Activated T-cell treated with anti-CD3 and anti-CD28 coated beads, Interleukin-2, amount 50 U/mL, for 72 hours (primary cell): ENCODE measurements around the gene SOX8. TPM values are rescaled to one million over a fixed set of nuclear protein-coding genes. Genes with fewer than 3 reads are reported as not detected.
"Not testable (repeated sequence)": the region's sequence is repeated elsewhere in the genome, so short reads cannot be mapped to it uniquely, and the experiment has no call there.

Source experiments
- ATAC-seq, 2 donors: fragments of 150-1000 bp; cut with Tn5 transposase; replicated peaks in 1 of 2; 2 replicates each; pipeline ENCODE4 v1.10.0; 2021; ENCODE audit warnings: moderate library complexity in 2 of 2, mild to moderate bottlenecking in 1 of 2
- DNase-seq, 2 donors: peaks; one replicate each; pipeline ENCODE4 v3.0.0; 2021 to 2022; ENCODE audit warnings: mixed read lengths in 1 of 2
- H3K27ac Mint-ChIP-seq: one replicate; pipeline ENCODE4 v1.8.0; 2022; ENCODE audit warnings: mild to moderate bottlenecking, moderate library complexity, mixed read lengths
- H3K27me3 Mint-ChIP-seq: one replicate; pipeline ENCODE4 v1.8.0; 2022; ENCODE audit warnings: low read depth, mixed read lengths
- H3K36me3 Mint-ChIP-seq, 2 donors: one replicate each; pipeline ENCODE4 v1.8.0; 2022; ENCODE audit warnings: mixed read lengths in 2 of 2, mild to moderate bottlenecking in 1 of 2; ENCODE audit not compliant: insufficient read depth in 2 of 2
- H3K4me1 Mint-ChIP-seq: one replicate; pipeline ENCODE4 v1.8.0; 2022; ENCODE audit warnings: low read depth, mixed read lengths
- H3K4me3 Mint-ChIP-seq, 2 donors: one replicate each; pipeline ENCODE4 v1.8.0; 2022; ENCODE audit warnings: mild to moderate bottlenecking in 2 of 2, mixed read lengths in 2 of 2, moderate library complexity in 2 of 2
- H3K9me3 Mint-ChIP-seq, 2 donors: one replicate each; pipeline ENCODE4 v1.8.0; 2022; ENCODE audit warnings: mixed read lengths in 2 of 2
- total RNA-seq, 2 donors: library from RNA; stranded (reverse); gene quantifications; one replicate each; pipeline ENCODE4 v1.2.3, GENCODE V29; 2022

Gene SOX8
- total RNA-seq, 2 donors from 2014 or later = 1.8 to 2.1 TPM

DNA sequence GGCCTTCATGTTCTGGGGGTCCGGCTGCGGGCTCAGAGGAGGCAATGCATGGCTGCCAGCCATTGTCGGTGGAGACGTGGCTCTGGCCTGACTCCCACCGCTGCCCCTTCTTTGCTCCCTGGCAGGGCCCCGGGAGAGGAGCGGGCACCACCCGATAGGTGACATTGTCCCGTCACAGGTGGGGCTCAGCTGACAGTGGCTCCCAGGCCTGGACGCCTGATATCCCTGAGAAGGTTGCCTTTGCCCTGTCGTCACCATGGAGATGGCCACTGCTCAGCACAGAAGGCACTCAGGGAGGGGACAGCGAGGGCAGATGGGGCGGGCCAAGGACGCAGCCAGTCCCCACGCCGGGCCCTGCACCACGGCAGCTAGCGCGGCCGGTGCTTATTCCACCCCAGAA is 42.6 kb downstream of the SOX8 start:
- Mint-ChIP-seq H3K4me3 (no peak overlapping the region), H3K9me3 (no peaks in the 10 kb centered on the region), H3K4me1 (no peaks in the 10 kb centered on the region), H3K36me3 (no peaks in the 10 kb centered on the region), H3K27ac (no peak overlapping the region), H3K27me3 (no peaks in the 10 kb centered on the region)
- ATAC-seq = no peak
- DNase-seq = no peak

DNA sequence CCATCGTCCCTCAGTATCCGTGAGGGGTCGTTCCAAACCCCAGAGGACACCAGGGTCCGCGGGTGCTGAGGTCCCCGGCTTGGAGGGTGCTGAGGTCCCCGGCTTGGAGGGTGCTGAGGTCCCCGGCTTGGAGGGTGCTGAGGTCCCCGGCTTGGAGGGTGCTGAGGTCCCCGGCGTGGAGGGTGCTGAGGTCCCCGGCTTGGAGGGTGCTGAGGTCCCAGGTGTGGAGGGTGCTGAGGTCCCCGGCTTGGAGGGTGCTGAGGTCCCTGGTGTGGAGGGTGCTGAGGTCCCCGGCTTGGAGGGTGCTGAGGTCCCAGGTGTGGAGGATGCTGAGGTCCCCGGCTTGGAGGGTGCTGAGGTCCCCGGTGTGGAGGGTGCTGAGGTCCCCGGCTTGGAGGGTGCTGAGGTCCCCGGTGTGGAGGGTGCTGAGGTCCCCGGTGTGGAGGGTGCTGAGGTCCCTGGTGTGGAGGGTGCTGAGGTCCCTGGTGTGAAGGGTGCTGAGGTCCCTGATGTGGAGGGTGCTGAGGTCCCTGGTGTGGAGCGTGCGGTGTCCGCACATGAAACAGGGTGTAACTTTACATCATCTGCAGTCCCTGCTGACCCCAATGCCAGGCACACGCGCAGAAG is 43.7 kb downstream of the SOX8 start:
- not testable (repeated sequence) for ATAC-seq, H3K27ac Mint-ChIP-seq, H3K9me3 Mint-ChIP-seq, H3K4me1 Mint-ChIP-seq, H3K4me3 Mint-ChIP-seq, H3K27me3 Mint-ChIP-seq, H3K36me3 Mint-ChIP-seq
- DNase-seq = peak in 1 of 2 donors; percentile 27

DNA sequence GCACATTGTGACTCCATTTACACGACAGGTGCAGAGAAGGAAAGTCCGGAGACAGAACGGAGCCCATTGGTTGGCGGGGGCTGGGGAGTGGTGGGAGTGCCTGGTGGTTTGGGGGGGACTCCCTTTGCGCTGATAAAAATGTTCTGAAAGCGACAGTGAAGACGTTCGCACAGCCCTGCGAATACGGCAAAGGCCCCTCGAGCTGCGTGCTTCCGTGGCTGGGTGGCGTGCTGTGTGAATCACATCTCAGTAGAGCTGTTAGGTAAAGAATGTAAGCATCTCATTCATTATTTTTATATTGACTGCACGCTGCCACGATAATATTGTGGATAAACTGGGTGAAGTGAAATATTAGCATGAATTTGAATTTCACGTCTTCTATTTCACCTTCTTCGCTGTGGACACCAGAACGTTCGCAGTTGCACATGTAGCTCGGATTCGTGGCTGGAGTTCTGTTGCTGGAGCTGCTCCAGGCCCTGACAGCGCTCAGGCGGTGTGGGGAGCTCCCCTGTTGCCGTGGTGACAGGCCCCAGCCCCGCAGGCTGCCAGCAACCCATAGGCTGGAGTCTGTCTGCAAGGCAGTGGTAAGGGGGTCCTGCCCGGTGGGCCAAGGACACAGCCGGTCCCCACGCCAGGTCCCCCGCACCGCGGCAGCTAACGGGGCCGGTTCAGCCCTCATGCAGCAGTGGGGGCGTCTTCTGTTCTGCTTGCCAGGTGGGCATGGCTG is 44.6 kb downstream of the SOX8 start:
- H3K4me1 Mint-ChIP-seq = no peaks in the 10 kb centered on the region
- H3K27ac Mint-ChIP-seq = no peak overlapping the region
- ATAC-seq = no peak
- H3K36me3 Mint-ChIP-seq = no peaks in the 10 kb centered on the region
- H3K27me3 Mint-ChIP-seq = peaks cover 6% of the 10 kb centered on the region
- no peak overlapping the region for H3K4me3 Mint-ChIP-seq
- DNase-seq = no peak
- H3K9me3 Mint-ChIP-seq = no peaks in the 10 kb centered on the region

DNA sequence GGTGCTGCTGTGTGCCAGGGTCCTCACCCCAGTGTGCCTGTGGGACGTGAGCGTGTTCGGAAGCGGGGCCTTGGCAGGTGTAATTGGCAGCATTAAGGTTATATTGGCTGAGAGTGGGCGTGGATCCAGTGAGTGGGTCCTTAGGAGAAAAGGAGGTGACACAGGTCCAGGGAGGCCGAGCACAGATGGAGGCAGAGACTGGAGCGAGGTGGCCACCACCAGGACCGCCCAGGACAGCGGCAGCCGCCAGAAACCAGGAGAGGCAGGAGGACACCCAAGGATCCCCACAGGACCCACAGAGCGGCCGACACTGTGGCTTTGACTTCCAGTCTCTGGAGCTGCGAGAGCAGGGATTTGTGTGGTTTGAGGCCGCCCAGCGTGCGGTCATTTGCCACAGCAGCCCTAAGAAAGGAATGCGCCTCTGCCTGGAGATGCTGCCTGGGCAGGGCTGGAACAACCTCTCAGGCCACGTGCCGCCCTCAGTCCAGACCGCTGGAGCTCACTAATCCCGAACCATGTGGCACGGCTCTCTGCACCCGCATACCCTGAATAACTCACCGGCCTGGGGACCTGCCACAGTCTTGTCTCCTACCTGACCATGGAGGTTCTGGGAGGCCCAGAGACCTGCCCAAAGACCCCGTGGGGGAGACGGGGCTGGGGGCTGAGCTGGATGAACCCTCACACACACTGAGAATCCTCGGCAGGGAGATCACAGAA is 45.4 kb downstream of the SOX8 start:
- no peak for ATAC-seq
- DNase-seq = no peak
- Mint-ChIP-seq H3K9me3 (no peaks in the 10 kb centered on the region), H3K4me1 (no peaks in the 10 kb centered on the region), H3K27ac (no peak overlapping the region), H3K36me3 (no peaks in the 10 kb centered on the region), H3K27me3 (peaks cover 6% of the 10 kb centered on the region), H3K4me3 (no peak overlapping the region)

DNA sequence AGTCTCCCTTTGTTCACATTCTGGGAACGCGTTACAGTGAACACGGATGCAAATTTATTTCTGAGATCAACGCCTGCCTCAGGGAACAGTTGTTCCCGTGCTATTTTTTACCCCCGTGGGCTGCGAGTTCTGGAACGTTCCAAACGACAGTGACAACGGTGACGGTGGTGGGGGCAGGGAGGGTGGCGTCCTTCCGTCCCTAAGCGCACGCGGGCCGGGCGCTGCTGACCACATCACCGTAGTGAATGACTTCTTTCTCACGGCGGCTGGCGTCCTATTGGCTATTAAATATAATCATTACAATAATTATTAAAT is 45.9 kb downstream of the SOX8 start:
- no peak overlapping the region for H3K4me3 Mint-ChIP-seq
- H3K27ac Mint-ChIP-seq = no peak overlapping the region
- no peaks in the 10 kb centered on the region for H3K9me3 Mint-ChIP-seq
- H3K36me3 Mint-ChIP-seq = no peaks in the 10 kb centered on the region
- DNase-seq (no peak), ATAC-seq (no peak)
- no peaks in the 10 kb centered on the region for H3K4me1 Mint-ChIP-seq
- peaks cover 6% of the 10 kb centered on the region for H3K27me3 Mint-ChIP-seq

DNA sequence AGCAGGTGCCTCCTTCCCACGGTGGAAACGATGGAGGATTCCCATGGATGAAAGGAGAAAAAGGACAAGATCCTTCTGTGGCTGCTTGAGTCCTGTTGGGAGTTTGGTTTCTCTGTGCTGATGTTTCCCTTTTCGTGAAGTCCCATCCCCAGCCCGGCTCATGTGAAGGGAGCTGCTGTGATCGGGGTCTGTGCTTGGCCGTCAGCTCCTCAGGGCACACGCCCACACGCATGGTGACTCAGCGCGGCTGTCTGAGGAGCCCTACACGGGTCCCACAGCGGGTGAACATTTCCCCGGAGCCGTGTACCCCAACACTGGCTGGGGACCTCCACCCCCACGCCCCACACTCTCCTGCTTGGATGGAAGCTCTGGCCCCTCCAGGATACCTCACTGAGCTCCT is 46.5 kb downstream of the SOX8 start:
- H3K27ac Mint-ChIP-seq = no peak overlapping the region
- H3K4me1 Mint-ChIP-seq = no peaks in the 10 kb centered on the region
- ATAC-seq (no peak), DNase-seq (no peak)
- no peaks in the 10 kb centered on the region for H3K9me3 Mint-ChIP-seq
- no peak overlapping the region for H3K4me3 Mint-ChIP-seq
- no peaks in the 10 kb centered on the region for H3K36me3 Mint-ChIP-seq
- peaks cover 6% of the 10 kb centered on the region for H3K27me3 Mint-ChIP-seq

DNA sequence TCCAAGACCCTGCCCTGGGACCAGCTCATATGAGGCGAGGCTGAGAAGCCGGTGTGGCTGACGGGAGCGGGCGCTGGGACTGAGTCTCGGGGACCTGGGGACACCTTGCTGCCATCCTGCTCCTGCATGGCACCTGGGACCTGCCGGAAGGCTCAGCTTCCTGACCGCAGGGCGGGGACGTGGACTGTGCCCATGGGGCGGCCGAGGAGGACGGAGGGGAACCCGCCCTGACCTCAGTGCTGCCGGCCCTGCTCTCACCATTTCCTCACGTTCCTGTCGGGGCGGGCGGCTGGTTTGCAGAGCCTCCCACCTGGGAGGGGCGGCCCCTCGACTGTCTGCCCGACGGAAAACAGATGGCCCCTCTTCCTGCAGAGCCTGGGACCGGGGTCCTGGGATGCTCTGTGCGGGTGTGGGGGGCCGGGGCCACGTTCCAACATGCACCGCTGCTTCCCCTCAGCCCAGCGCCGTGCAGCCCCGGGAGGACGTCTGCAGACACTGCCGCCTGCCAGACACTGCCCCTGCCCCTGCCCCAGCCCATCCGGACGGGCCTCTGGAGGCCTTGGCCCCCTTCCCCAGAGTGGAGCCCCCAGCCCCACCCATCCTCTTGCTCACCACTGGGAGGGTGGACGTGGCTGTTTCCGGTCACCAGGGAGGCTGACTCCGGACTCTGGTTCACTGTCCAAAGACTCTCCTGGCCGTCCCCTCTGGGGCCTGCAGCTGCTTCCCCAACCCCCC is 47.1 kb downstream of the SOX8 start:
- DNase-seq = no peak
- no peaks in the 10 kb centered on the region for H3K36me3 Mint-ChIP-seq
- no peaks in the 10 kb centered on the region for H3K9me3 Mint-ChIP-seq
- H3K27me3 Mint-ChIP-seq = peaks cover 6% of the 10 kb centered on the region
- ATAC-seq = no peak
- no peak overlapping the region for H3K4me3 Mint-ChIP-seq
- no peaks in the 10 kb centered on the region for H3K4me1 Mint-ChIP-seq
- H3K27ac Mint-ChIP-seq = no peak overlapping the region

DNA sequence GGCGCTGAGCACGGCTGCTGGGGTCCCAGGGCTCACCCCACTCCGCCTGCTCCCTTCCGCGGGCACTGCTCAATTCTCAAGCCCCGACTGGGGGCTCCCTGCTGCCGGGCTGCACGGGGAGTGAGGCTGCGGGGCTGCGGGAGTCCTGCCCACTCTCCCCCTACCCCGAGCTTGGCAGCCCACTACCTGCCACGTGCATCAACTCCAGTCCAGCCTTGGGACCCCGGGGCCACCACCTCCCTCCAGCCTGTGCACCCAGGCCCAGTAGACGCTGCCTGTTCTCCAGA is 47.6 kb downstream of the SOX8 start:
- ATAC-seq = no peak
- H3K27ac Mint-ChIP-seq = no peak overlapping the region
- DNase-seq = no peak

DNA sequence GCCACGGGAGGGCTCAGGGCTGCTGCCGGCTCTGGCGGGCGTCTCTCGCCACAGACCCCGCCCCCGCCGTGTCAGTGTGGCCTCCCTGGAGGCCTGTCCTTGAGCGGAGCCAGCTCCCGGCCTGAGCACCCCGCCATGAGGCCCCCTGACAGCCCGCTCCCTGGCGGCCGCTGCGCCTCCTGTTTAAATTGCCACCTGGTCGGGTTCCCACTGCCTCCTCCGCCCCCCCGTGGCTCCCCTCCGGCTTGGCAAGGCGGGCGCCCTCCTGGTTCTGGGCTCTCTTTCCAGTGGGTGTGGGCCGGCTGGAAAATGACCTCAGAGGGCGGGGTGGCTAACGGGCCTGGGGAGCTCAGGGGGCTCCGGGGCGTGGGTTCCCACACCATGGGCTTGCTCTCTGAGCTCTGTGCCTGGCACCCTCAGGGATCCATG is 48.9 kb downstream of the SOX8 start:
- Mint-ChIP-seq H3K27me3 (peaks cover 6% of the 10 kb centered on the region), H3K4me1 (no peaks in the 10 kb centered on the region), H3K36me3 (no peaks in the 10 kb centered on the region), H3K27ac (no peak overlapping the region), H3K9me3 (no peaks in the 10 kb centered on the region), H3K4me3 (no peak overlapping the region)
- no peak for ATAC-seq
- no peak for DNase-seq

More for the DNA sequence above, 47.6 kb downstream of the SOX8 start:
- Mint-ChIP-seq H3K4me1 (no peaks in the 10 kb centered on the region), H3K27me3 (peaks cover 6% of the 10 kb centered on the region), H3K9me3 (no peaks in the 10 kb centered on the region), H3K4me3 (peak overlapping the region in 1 of 2 donors; percentile 20), H3K36me3 (no peaks in the 10 kb centered on the region)

DNA sequence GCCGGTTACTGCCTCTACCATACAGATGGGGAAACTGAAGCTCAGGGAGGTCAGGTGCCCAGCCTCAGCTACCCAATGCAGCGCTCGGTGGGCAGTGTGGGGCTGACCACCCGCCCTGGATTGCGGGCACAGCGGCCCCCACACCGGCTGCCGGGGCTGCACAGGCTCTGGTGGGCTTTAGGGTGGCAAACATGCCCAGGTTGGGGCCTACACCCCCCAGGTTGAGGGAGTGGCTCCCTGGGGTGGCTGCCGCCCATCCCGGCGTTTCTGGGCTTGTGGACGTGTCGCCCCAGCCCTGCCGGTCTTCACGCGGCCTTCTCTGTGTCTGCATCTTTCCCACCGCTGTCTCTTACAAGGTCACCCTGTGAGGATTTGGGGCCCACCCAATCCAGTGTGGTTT is 50.1 kb downstream of the SOX8 start:
- H3K27ac Mint-ChIP-seq = no peak overlapping the region
- H3K36me3 Mint-ChIP-seq = no peaks in the 10 kb centered on the region
- no peaks in the 10 kb centered on the region for H3K4me1 Mint-ChIP-seq
- H3K27me3 Mint-ChIP-seq = peaks cover 6% of the 10 kb centered on the region
- no peaks in the 10 kb centered on the region for H3K9me3 Mint-ChIP-seq
- DNase-seq = no peak
- no peak overlapping the region for H3K4me3 Mint-ChIP-seq
- ATAC-seq = no peak

DNA sequence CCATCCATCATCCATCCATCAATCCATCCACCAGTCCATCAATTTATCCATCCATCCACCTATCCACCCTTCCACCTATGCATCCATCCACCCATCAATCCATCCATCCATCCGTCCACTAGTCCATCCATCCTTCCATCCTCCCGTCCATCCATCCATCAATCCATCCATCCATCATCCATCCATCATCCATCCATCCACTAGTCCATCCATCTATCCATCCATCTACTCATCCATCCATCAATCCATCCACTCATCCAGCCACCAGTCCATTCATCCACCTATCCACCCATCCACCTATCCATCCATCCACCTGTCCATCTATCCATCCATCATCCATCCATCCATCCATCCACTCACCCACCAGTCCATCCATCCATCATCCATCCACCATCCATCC is 51.0 kb downstream of the SOX8 start:
- H3K27me3 Mint-ChIP-seq = peaks cover 6% of the 10 kb centered on the region
- no peaks in the 10 kb centered on the region for H3K36me3 Mint-ChIP-seq
- H3K4me1 Mint-ChIP-seq = no peaks in the 10 kb centered on the region
- no peaks in the 10 kb centered on the region for H3K9me3 Mint-ChIP-seq
- no peak for ATAC-seq
- no peak for DNase-seq
- no peak overlapping the region for H3K27ac Mint-ChIP-seq
- no peak overlapping the region for H3K4me3 Mint-ChIP-seq

DNA sequence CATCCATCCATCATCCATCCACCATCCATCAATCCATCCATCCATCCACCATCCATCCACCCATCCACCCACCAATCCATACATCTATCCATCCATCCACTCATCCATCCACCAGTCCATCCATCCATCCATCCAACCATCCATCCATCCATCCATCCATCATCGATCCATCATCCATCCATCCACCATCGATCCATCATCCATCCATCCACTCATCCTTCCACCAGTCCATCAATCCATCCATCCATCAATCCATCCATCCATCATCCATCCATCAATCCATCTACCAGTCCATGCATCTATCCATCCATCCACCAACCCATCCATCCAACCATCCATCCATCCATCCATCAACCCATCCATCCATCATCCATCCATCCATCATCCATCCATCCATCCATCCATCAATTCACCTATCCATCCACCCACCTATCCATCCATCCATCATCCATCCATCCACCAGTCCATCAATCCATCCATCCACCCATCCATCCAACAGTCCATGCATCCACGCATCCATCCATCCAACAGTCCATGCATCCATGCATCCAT is 51.6 kb downstream of the SOX8 start:
- Mint-ChIP-seq H3K36me3 (no peaks in the 10 kb centered on the region), H3K4me1 (no peaks in the 10 kb centered on the region)

More for the DNA sequence above, 51.6 kb downstream of the SOX8 start:
- Mint-ChIP-seq H3K4me3 (no peak overlapping the region), H3K27ac (no peak overlapping the region), H3K9me3 (no peaks in the 10 kb centered on the region), H3K27me3 (peaks cover 6% of the 10 kb centered on the region)
- DNase-seq (no peak), ATAC-seq (no peak)
